ENCODE measurements around the gene PTPRD.

PTPRD gene

DNA sequence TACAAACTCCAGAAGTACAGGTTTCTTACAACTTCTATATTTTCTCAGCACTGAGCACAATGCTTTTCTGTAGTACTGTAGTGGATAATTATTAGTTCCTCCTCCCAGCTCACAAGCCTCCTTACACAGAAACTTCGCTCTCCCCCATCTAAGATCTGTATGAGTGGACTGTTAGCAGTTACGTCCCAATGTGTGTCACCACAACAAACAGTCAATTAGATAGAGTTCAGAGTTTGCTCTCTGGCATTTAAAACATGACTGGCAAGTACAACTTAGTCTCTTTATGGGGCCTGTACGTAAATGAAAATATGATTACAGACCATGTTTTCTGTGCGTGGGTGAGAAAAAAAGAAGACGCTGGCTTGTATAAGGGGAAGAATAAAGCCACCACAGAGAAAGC, 2181.9 kb downstream of the PTPRD start:
- Histone ChIP-seq H3K9me3 (ENCODE audit: control insufficient read depth in 1 of 2, low read length in 2 of 2) (no peaks in the 10 kb centered on the region), H3K4me1 (ENCODE audit: control insufficient read depth in 1 of 2, insufficient read depth in 2 of 2, low read length in 2 of 2) (peaks cover 0 to 4% of the 10 kb centered on the region in 2 donors), H3K27ac (ENCODE audit: low read depth, low read length) (no peak overlapping the region), H3K9ac (ENCODE audit: low read depth in 1 of 2, low read length in 2 of 2) (no peak overlapping the region), H3K27me3 (ENCODE audit: control insufficient read depth in 1 of 2, insufficient read depth in 2 of 2, low read length in 2 of 2) (no peaks in the 10 kb centered on the region), H3K36me3 (ENCODE audit: control insufficient read depth in 1 of 2, insufficient read depth in 2 of 2, low read length in 2 of 2) (no peaks in the 10 kb centered on the region), H3K4me3 (ENCODE audit: low read depth in 1 of 2, low read length in 2 of 2) (no peak overlapping the region)

GRCh38 chr9:8429768-8430167, 2183.0 kb downstream of the PTPRD start:
- Histone ChIP-seq H3K27ac (ENCODE audit: low read depth, low read length) (no peak overlapping the region), H3K4me1 (ENCODE audit: control insufficient read depth in 1 of 2, insufficient read depth in 2 of 2, low read length in 2 of 2) (peaks cover 0 to 4% of the 10 kb centered on the region in 2 donors), H3K9ac (ENCODE audit: low read depth in 1 of 2, low read length in 2 of 2) (no peak overlapping the region), H3K27me3 (ENCODE audit: control insufficient read depth in 1 of 2, insufficient read depth in 2 of 2, low read length in 2 of 2) (no peaks in the 10 kb centered on the region), H3K36me3 (ENCODE audit: control insufficient read depth in 1 of 2, insufficient read depth in 2 of 2, low read length in 2 of 2) (no peaks in the 10 kb centered on the region), H3K4me3 (ENCODE audit: low read depth in 1 of 2, low read length in 2 of 2) (no peak overlapping the region), H3K9me3 (ENCODE audit: control insufficient read depth in 1 of 2, low read length in 2 of 2) (no peaks in the 10 kb centered on the region)

DNA sequence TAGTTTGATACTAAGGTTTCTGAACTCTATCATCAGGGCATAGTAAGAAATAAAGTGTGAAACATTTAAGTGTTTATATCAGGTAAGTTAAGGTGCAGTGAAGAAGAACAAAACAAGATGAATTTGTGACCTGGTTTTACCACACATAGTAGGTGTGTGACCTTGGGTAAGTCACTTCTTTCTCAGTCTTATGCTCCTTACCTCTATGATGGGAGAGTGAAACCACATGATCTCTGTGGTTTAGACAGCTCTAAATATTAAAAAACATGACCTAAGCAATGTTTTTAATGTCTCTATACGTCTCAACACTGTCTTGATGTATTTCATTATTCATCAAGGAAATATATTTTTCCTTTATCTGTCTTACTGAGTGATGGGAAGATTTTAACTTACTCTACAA, 2183.6 kb downstream of the PTPRD start:
- Histone ChIP-seq H3K27me3 (ENCODE audit: control insufficient read depth in 1 of 2, insufficient read depth in 2 of 2, low read length in 2 of 2) (no peaks in the 10 kb centered on the region), H3K4me3 (ENCODE audit: low read depth in 1 of 2, low read length in 2 of 2) (no peak overlapping the region), H3K9ac (ENCODE audit: low read depth in 1 of 2, low read length in 2 of 2) (no peak overlapping the region), H3K4me1 (ENCODE audit: control insufficient read depth in 1 of 2, insufficient read depth in 2 of 2, low read length in 2 of 2) (peaks cover 0 to 4% of the 10 kb centered on the region in 2 donors), H3K36me3 (ENCODE audit: control insufficient read depth in 1 of 2, insufficient read depth in 2 of 2, low read length in 2 of 2) (no peaks in the 10 kb centered on the region), H3K27ac (ENCODE audit: low read depth, low read length) (no peak overlapping the region), H3K9me3 (ENCODE audit: control insufficient read depth in 1 of 2, low read length in 2 of 2) (no peaks in the 10 kb centered on the region)

DNA sequence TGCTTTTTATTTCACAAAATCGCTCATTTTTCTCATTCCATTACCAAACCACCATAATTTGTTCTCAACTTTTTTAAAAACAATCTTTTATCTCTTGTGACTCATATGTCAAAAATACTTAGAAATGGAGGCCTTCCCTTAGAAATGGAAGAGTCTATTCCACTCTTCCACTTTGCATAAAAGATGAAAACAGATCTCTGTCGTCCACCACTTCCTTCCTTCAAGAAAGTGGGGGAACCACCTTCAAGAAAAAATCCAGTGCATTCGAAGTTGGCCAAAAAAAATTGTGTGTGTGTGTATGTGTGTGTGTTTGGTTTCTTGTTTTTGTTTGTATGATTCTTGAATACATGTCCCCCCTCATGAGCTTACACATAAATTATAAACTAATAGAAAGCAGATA, 2184.4 kb downstream of the PTPRD start:
- H3K9me3 ChIP-seq (ENCODE audit: control insufficient read depth in 1 of 2, low read length in 2 of 2): no peaks in the 10 kb centered on the region
- H3K4me3 ChIP-seq (ENCODE audit: low read depth in 1 of 2, low read length in 2 of 2): no peak overlapping the region
- no peaks in the 10 kb centered on the region for H3K36me3 ChIP-seq (ENCODE audit: control insufficient read depth in 1 of 2, insufficient read depth in 2 of 2, low read length in 2 of 2)
- no peak overlapping the region for H3K27ac ChIP-seq (ENCODE audit: low read depth, low read length)
- H3K4me1 ChIP-seq (ENCODE audit: control insufficient read depth in 1 of 2, insufficient read depth in 2 of 2, low read length in 2 of 2): peaks cover 0 to 4% of the 10 kb centered on the region in 2 donors
- no peak overlapping the region for H3K9ac ChIP-seq (ENCODE audit: low read depth in 1 of 2, low read length in 2 of 2)
- no peaks in the 10 kb centered on the region for H3K27me3 ChIP-seq (ENCODE audit: control insufficient read depth in 1 of 2, insufficient read depth in 2 of 2, low read length in 2 of 2)

- no peaks in the 10 kb centered on the region for H3K9me3 ChIP-seq (ENCODE audit: control insufficient read depth in 1 of 2, low read length in 2 of 2)
- H3K27me3 ChIP-seq (ENCODE audit: control insufficient read depth in 1 of 2, insufficient read depth in 2 of 2, low read length in 2 of 2): no peaks in the 10 kb centered on the region
- H3K9ac ChIP-seq (ENCODE audit: low read depth in 1 of 2, low read length in 2 of 2): no peak overlapping the region
- H3K36me3 ChIP-seq (ENCODE audit: control insufficient read depth in 1 of 2, insufficient read depth in 2 of 2, low read length in 2 of 2): no peaks in the 10 kb centered on the region
- no peak overlapping the region for H3K27ac ChIP-seq (ENCODE audit: low read depth, low read length)
- no peak overlapping the region for H3K4me3 ChIP-seq (ENCODE audit: low read depth in 1 of 2, low read length in 2 of 2)
- H3K4me1 ChIP-seq (ENCODE audit: control insufficient read depth in 1 of 2, insufficient read depth in 2 of 2, low read length in 2 of 2): no peaks in the 10 kb centered on the region
Observed at GRCh38 chr9:8424786-8425410, 2187.9 kb downstream of the PTPRD start.

GRCh38 chr9:8420416-8420815, 2192.4 kb downstream of the PTPRD start:
- Histone ChIP-seq H3K27me3 (ENCODE audit: control insufficient read depth in 1 of 2, insufficient read depth in 2 of 2, low read length in 2 of 2) (no peaks in the 10 kb centered on the region), H3K36me3 (ENCODE audit: control insufficient read depth in 1 of 2, insufficient read depth in 2 of 2, low read length in 2 of 2) (no peaks in the 10 kb centered on the region), H3K27ac (ENCODE audit: low read depth, low read length) (no peak overlapping the region), H3K9ac (ENCODE audit: low read depth in 1 of 2, low read length in 2 of 2) (no peak overlapping the region), H3K9me3 (ENCODE audit: control insufficient read depth in 1 of 2, low read length in 2 of 2) (no peaks in the 10 kb centered on the region), H3K4me3 (ENCODE audit: low read depth in 1 of 2, low read length in 2 of 2) (no peak overlapping the region), H3K4me1 (ENCODE audit: control insufficient read depth in 1 of 2, insufficient read depth in 2 of 2, low read length in 2 of 2) (no peaks in the 10 kb centered on the region)

DNA sequence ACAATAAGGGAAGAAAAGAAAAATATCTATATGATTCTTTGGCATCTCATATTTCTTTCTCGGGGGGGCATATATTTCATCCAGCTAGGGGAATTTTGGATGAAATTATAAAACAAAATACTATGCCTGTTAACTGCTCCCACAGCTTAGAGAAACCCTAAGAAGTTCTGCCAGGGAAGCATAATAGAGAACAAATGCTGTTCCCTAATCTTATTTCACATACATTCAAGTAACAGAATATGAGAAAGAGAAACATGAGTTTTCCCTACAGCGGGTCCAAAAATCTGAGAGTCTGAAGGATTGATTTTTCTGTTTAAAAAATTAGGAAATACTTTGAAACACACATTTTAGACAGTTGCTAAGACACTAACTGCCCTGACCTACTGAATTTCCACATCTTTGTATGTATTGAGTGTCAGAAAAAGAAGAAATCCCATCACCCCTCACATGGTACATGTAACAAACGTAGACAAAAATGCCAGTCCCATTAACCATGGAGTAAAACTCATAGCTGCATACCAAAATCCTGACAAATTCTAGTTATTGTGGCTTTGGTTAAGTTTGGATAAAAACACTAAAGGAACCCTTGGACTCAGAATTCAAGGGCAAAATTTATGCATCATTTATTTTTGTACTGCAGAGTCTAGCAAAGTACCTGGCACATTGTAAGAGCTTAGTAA, 2193.1 kb downstream of the PTPRD start:
- H3K9ac ChIP-seq (ENCODE audit: low read depth in 1 of 2, low read length in 2 of 2): no peak overlapping the region
- H3K27me3 ChIP-seq (ENCODE audit: control insufficient read depth in 1 of 2, insufficient read depth in 2 of 2, low read length in 2 of 2): no peaks in the 10 kb centered on the region
- H3K27ac ChIP-seq (ENCODE audit: low read depth, low read length): no peak overlapping the region
- no peaks in the 10 kb centered on the region for H3K9me3 ChIP-seq (ENCODE audit: control insufficient read depth in 1 of 2, low read length in 2 of 2)
- H3K4me3 ChIP-seq (ENCODE audit: low read depth in 1 of 2, low read length in 2 of 2): no peak overlapping the region
- no peaks in the 10 kb centered on the region for H3K36me3 ChIP-seq (ENCODE audit: control insufficient read depth in 1 of 2, insufficient read depth in 2 of 2, low read length in 2 of 2)
- no peaks in the 10 kb centered on the region for H3K4me1 ChIP-seq (ENCODE audit: control insufficient read depth in 1 of 2, insufficient read depth in 2 of 2, low read length in 2 of 2)

DNA sequence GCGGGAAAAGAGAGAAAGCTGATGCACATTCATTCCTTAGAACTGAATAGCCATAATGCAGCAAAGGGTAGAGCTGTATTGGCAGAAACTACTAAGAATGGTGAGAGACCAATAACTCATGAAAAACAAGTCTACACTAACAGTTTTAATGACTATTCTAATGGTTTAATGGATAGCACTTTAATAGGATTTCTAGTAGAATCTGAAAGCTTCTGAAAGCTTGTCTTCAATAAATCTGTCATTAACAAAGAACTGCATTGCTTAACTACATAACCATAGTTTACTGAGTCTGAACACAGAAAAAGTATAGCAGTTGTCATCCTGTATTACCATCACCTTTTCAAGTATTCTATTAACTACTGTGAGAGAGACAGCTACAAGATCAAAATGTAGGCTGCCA, 2195.5 kb downstream of the PTPRD start:
- Histone ChIP-seq H3K4me1 (ENCODE audit: control insufficient read depth in 1 of 2, insufficient read depth in 2 of 2, low read length in 2 of 2) (no peaks in the 10 kb centered on the region), H3K27ac (ENCODE audit: low read depth, low read length) (no peak overlapping the region), H3K36me3 (ENCODE audit: control insufficient read depth in 1 of 2, insufficient read depth in 2 of 2, low read length in 2 of 2) (no peaks in the 10 kb centered on the region), H3K9ac (ENCODE audit: low read depth in 1 of 2, low read length in 2 of 2) (no peak overlapping the region), H3K9me3 (ENCODE audit: control insufficient read depth in 1 of 2, low read length in 2 of 2) (no peaks in the 10 kb centered on the region), H3K27me3 (ENCODE audit: control insufficient read depth in 1 of 2, insufficient read depth in 2 of 2, low read length in 2 of 2) (no peaks in the 10 kb centered on the region), H3K4me3 (ENCODE audit: low read depth in 1 of 2, low read length in 2 of 2) (no peak overlapping the region)

GRCh38 chr9:8412327-8412726, 2200.5 kb downstream of the PTPRD start:
- Histone ChIP-seq H3K36me3 (ENCODE audit: control insufficient read depth in 1 of 2, insufficient read depth in 2 of 2, low read length in 2 of 2) (no peaks in the 10 kb centered on the region), H3K9me3 (ENCODE audit: control insufficient read depth in 1 of 2, low read length in 2 of 2) (no peaks in the 10 kb centered on the region), H3K27me3 (ENCODE audit: control insufficient read depth in 1 of 2, insufficient read depth in 2 of 2, low read length in 2 of 2) (no peaks in the 10 kb centered on the region), H3K4me3 (ENCODE audit: low read depth in 1 of 2, low read length in 2 of 2) (no peak overlapping the region), H3K4me1 (ENCODE audit: control insufficient read depth in 1 of 2, insufficient read depth in 2 of 2, low read length in 2 of 2) (no peaks in the 10 kb centered on the region), H3K27ac (ENCODE audit: low read depth, low read length) (no peak overlapping the region), H3K9ac (ENCODE audit: low read depth in 1 of 2, low read length in 2 of 2) (no peak overlapping the region)

DNA sequence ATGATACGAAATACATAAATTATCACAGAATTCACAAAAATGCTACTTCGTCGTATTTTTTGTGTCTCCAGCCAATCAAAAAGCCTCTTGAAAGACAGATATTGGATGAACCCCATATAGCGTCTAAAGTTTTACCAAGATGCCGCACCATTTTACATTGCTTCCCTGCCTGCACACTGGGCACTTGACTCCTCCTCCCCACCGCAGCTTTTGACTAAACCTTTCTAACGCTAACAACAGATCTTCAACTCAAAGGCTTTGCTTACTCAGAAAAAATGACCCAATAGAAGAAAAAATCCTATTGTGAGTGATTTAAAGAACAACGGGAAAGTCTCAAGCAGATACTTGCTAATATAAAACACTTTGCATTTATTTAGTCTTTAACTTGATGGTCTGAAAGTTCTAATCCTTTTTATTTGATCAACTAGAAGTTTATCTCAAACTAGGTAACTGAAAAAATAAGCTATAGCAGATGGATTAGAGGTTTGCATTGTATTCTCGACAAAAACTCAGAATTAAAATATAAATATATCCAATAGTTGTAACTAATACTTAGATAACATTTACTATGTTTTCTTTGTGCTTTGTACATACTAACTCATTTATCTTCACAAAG, 2204.1 kb downstream of the PTPRD start:
- Histone ChIP-seq H3K9me3 (ENCODE audit: control insufficient read depth in 1 of 2, low read length in 2 of 2) (no peaks in the 10 kb centered on the region), H3K9ac (ENCODE audit: low read depth in 1 of 2, low read length in 2 of 2) (no peak overlapping the region), H3K27me3 (ENCODE audit: control insufficient read depth in 1 of 2, insufficient read depth in 2 of 2, low read length in 2 of 2) (no peaks in the 10 kb centered on the region), H3K4me1 (ENCODE audit: control insufficient read depth in 1 of 2, insufficient read depth in 2 of 2, low read length in 2 of 2) (no peaks in the 10 kb centered on the region), H3K4me3 (ENCODE audit: low read depth in 1 of 2, low read length in 2 of 2) (no peak overlapping the region), H3K27ac (ENCODE audit: low read depth, low read length) (no peak overlapping the region), H3K36me3 (ENCODE audit: control insufficient read depth in 1 of 2, insufficient read depth in 2 of 2, low read length in 2 of 2) (no peaks in the 10 kb centered on the region)
